Skeletal muscle satellite cell (primary cell): ENCODE results near the gene ABLIM1.

Experiments
- H3K27me3 ChIP-seq: 2 replicates; pipeline ENCODE4 v1.7.0; 2013; ENCODE audit warnings: low read length; ENCODE audit not compliant: control insufficient read depth, insufficient read depth
- H3K36me3 ChIP-seq: 2 replicates; pipeline ENCODE4 v1.7.0; 2013; ENCODE audit warnings: mild to moderate bottlenecking, control low read depth, low read length; ENCODE audit not compliant: insufficient read depth
- H3K4me1 ChIP-seq: 2 replicates; pipeline ENCODE4 v1.7.0; 2013; ENCODE audit warnings: low read length; ENCODE audit not compliant: control insufficient read depth, insufficient read depth
- H3K4me2 ChIP-seq: 2 replicates; pipeline ENCODE4 v1.7.0; 2013; ENCODE audit warnings: mild to moderate bottlenecking, low read length
- H3K4me3 ChIP-seq: 2 replicates; pipeline ENCODE4 v1.7.0; 2013; ENCODE audit warnings: low read length
- H3K9ac ChIP-seq: 2 replicates; pipeline ENCODE4 v1.7.0; 2013; ENCODE audit warnings: mild to moderate bottlenecking, low read depth, low read length, moderate library complexity
- H3K9me3 ChIP-seq: replicated peaks from 2 replicates; pipeline ENCODE4 v1.7.0; 2013; ENCODE audit warnings: mild to moderate bottlenecking, control low read depth, low read length

The ABLIM1 gene

GRCh38 chr10:114504769-114505579 is 153.1 kb downstream of the ABLIM1 start:
- Histone ChIP-seq H3K36me3 (no peaks in the 10 kb centered on the region), H3K4me2 (peak overlapping the region; percentile 15), H3K4me3 (no peak overlapping the region), H3K4me1 (peaks cover 14% of the 10 kb centered on the region), H3K27me3 (no peaks in the 10 kb centered on the region), H3K9me3 (no peaks in the 10 kb centered on the region), H3K9ac (no peak overlapping the region)

GRCh38 chr10:114502074-114502473 is 156.0 kb downstream of the ABLIM1 start:
- H3K9me3 ChIP-seq = no peaks in the 10 kb centered on the region
- no peak overlapping the region for H3K9ac ChIP-seq
- no peak overlapping the region for H3K4me3 ChIP-seq
- no peaks in the 10 kb centered on the region for H3K36me3 ChIP-seq
- no peaks in the 10 kb centered on the region for H3K27me3 ChIP-seq
- no peak overlapping the region for H3K4me2 ChIP-seq
- peaks cover 14% of the 10 kb centered on the region for H3K4me1 ChIP-seq

DNA sequence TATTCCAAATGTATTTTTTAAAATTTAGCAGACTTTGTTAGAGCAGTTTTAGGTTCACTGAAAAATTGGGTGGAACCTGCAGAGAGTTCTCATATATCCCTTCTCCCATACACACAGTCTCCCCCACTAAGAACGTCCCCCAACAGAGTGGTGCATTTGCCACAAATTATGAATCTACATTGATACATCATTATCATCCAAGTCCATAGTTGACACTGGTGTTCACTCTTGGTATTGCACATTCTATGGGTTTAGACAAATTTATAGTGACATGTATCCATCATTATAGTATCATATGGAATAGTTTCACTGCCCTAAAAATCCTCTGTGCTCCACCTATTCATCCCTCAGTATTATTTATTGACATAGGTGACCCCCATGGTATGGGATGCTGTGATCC is 156.4 kb downstream of the ABLIM1 start:
- Histone ChIP-seq H3K9ac (no peak overlapping the region), H3K4me1 (peaks cover 14% of the 10 kb centered on the region), H3K27me3 (no peaks in the 10 kb centered on the region), H3K36me3 (no peaks in the 10 kb centered on the region), H3K4me2 (no peak overlapping the region), H3K4me3 (no peak overlapping the region), H3K9me3 (no peaks in the 10 kb centered on the region)

DNA sequence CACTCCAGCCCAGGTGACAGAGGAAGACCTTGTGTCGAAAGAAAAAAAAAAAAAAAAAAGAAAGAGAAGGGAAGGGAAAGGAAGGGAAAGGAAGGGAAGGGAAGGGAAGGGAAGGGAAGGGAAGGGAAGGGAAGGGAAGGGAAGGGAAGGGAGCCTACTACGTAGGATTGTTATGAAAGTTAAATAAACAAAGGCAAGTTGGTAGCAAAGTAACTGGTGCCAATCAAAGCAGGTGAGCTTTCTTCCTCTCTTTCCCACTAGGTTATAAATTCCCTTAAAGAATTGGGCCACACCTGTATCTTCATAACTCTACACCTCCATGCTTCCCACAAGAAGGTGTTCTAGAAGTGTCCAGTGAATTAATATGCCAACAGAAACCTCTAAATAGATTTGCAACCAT is 157.4 kb downstream of the ABLIM1 start:
- H3K36me3 ChIP-seq = no peaks in the 10 kb centered on the region
- H3K4me2 ChIP-seq = no peak overlapping the region
- peaks cover 10% of the 10 kb centered on the region for H3K4me1 ChIP-seq
- no peak overlapping the region for H3K9ac ChIP-seq
- no peaks in the 10 kb centered on the region for H3K27me3 ChIP-seq
- H3K4me3 ChIP-seq = no peak overlapping the region
- H3K9me3 ChIP-seq = no peaks in the 10 kb centered on the region

DNA sequence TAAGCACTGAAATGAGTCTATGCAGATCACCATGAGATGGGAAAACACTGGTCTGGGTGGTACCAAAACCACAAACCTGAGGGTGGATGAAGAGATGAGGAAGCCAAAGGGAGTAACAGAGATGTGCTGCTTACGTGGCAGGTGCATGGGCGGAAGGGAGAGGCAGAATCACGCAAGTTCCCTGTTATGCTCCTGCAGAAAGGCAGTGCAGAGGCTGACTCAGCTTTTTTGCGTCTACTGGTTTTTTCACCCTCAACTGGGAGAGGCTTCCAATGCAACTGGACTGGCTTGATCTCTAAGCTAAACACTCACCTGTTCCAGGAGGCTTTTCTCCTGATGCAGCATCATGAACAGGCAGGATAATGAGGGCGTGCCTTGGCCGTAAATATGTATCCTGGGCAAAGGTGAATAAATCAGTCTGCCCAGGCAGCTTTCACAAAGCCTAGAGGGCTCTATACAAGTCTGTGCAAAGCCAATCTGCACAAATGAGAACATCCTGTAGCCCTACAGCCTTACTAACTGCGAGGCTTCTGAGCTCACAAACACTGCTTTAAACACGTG is 158.4 kb downstream of the ABLIM1 start:
- Histone ChIP-seq H3K4me3 (no peak overlapping the region), H3K36me3 (no peaks in the 10 kb centered on the region), H3K9ac (no peak overlapping the region), H3K4me1 (peaks cover 2% of the 10 kb centered on the region), H3K4me2 (no peak overlapping the region), H3K9me3 (no peaks in the 10 kb centered on the region), H3K27me3 (no peaks in the 10 kb centered on the region)

DNA sequence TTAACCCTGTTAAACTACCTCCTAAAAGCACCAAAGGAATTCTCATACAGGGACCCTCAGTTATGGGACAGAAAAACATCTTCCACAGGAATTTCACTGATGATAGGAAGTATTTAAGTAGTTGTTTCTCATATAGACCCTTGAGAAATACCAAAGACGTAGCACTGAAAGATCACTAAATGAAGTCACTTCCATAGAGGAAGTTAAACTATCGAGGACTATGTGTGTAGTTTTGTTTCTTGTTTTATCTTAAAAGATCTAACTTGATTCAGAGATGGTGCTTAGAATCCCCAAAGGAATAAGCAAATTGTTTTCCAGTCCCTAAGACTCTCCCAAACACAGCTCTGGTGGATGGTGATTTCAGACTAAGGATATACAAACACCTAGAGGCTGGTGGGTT is 159.0 kb downstream of the ABLIM1 start:
- no peaks in the 10 kb centered on the region for H3K36me3 ChIP-seq
- no peaks in the 10 kb centered on the region for H3K27me3 ChIP-seq
- H3K4me3 ChIP-seq = no peak overlapping the region
- no peak overlapping the region for H3K4me2 ChIP-seq
- no peak overlapping the region for H3K9ac ChIP-seq
- no peaks in the 10 kb centered on the region for H3K9me3 ChIP-seq
- H3K4me1 ChIP-seq = no peaks in the 10 kb centered on the region

GRCh38 chr10:114498413-114499111 is 159.5 kb downstream of the ABLIM1 start:
- Histone ChIP-seq H3K4me1 (no peaks in the 10 kb centered on the region), H3K27me3 (no peaks in the 10 kb centered on the region), H3K4me3 (no peak overlapping the region)

GRCh38 chr10:114495303-114495702 is 162.8 kb downstream of the ABLIM1 start:
- H3K36me3 ChIP-seq = no peaks in the 10 kb centered on the region
- H3K9ac ChIP-seq = no peak overlapping the region
- no peaks in the 10 kb centered on the region for H3K9me3 ChIP-seq
- no peaks in the 10 kb centered on the region for H3K27me3 ChIP-seq
- H3K4me1 ChIP-seq = no peaks in the 10 kb centered on the region
- no peak overlapping the region for H3K4me3 ChIP-seq
- no peak overlapping the region for H3K4me2 ChIP-seq

More at GRCh38 chr10:114498413-114499111, 159.5 kb downstream of the ABLIM1 start:
- H3K4me2 ChIP-seq = no peak overlapping the region
- H3K9ac ChIP-seq = no peak overlapping the region
- H3K36me3 ChIP-seq = no peaks in the 10 kb centered on the region
- H3K9me3 ChIP-seq = no peaks in the 10 kb centered on the region

DNA sequence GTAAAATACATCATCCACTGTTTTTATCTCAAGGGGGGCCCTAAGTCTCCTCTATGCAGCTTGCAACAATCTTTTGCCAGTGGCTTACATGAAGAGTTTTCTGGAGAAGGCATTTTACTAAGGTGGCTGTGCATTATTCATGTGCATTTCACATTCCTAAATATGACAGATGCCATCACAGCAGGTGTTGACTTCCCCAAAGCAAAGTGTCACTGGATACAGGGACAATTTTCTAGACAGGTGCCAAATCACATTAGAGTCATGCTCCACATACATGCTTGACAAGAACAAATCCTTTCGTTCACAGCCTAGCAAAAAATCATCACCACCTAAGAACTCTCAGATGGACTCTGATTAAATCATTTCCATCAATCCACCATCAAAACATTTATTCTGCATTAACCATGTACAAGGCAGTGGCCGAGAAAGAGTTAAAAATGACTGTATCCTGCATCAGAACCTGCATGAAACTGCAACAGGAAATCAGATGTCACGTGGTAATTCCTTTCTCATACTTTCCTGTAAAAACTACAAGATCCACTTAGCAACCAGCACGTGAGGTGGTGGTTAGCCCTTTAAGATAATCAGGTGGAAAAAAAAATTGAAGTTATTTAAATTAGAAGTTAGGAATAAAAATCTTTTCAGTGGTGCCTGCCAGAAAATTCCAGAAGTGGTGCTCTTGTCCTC is 165.6 kb downstream of the ABLIM1 start:
- no peaks in the 10 kb centered on the region for H3K4me1 ChIP-seq
- H3K27me3 ChIP-seq = no peaks in the 10 kb centered on the region
- H3K4me3 ChIP-seq = no peak overlapping the region
- no peaks in the 10 kb centered on the region for H3K9me3 ChIP-seq
- no peak overlapping the region for H3K4me2 ChIP-seq
- no peak overlapping the region for H3K9ac ChIP-seq
- H3K36me3 ChIP-seq = no peaks in the 10 kb centered on the region

- Histone ChIP-seq H3K4me3 (no peak overlapping the region), H3K36me3 (no peaks in the 10 kb centered on the region), H3K4me1 (no peaks in the 10 kb centered on the region)
Observed at GRCh38 chr10:114491933-114492332, 166.1 kb downstream of the ABLIM1 start.

DNA sequence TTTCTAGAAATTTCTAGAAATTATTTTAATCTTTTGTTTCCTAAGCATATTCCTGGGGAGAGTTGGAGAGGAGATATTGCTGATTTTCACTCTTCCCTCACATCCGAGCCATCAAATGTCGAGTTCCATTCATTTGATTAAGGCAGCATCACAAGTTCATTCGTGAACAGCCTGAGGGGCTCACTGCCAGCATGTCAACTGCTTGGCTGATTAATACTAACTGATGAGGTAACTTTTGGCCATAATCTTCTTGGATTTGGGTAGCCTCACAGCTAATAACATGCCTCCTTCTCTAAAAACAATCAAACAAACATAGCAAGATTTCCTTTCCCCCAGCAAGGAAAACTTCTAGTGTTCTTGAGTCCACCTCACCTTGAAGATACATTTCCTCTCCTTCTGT is 166.7 kb downstream of the ABLIM1 start:
- Histone ChIP-seq H3K4me1 (no peaks in the 10 kb centered on the region), H3K27me3 (no peaks in the 10 kb centered on the region), H3K9me3 (no peaks in the 10 kb centered on the region), H3K4me3 (no peak overlapping the region), H3K36me3 (no peaks in the 10 kb centered on the region), H3K4me2 (no peak overlapping the region), H3K9ac (no peak overlapping the region)

More at GRCh38 chr10:114491933-114492332, 166.1 kb downstream of the ABLIM1 start:
- H3K9ac ChIP-seq = no peak overlapping the region
- no peaks in the 10 kb centered on the region for H3K27me3 ChIP-seq
- no peak overlapping the region for H3K4me2 ChIP-seq
- H3K9me3 ChIP-seq = no peaks in the 10 kb centered on the region
